CD8-positive, alpha-beta memory T cell (primary cell): ENCODE results near the gene ZCCHC2. TPM values are rescaled to one million over a fixed set of nuclear protein-coding genes. Genes with fewer than 3 reads are reported as not detected.
A peak's percentile ranks its signal among the peaks of the same experiment; 100 is the strongest.

Source experiments
- CTCF ChIA-PET: fragments of 350-600 bp; sonication (Branson Sonifier 250); formaldehyde crosslinking; loops from one replicate; lab custom pipeline; 2021; ENCODE audit warnings: antibody characterized with exemption; lab: Charles Lee
- POLR2A ChIA-PET: fragments of 350-600 bp; sonication (Branson Sonifier 250); formaldehyde crosslinking; loops from one replicate; lab custom pipeline; 2021; ENCODE audit warnings: antibody characterized with exemption; lab: Charles Lee
- DNase-seq, 5 donors: peaks; one replicate each; pipeline versions ENCODE4 v3.0.0 to v3.0.0-alpha.2; 2020 to 2022; ENCODE audit warnings: mixed read lengths in 1 of 5
- H3K27ac ChIP-seq: one replicate; pipeline ENCODE4 v1.7.0; 2013; ENCODE audit warnings: low read depth, mild to moderate bottlenecking, low read length, moderate library complexity
- H3K27me3 ChIP-seq: 2 replicates; pipeline ENCODE4 v1.7.0; 2013; ENCODE audit warnings: low read length, mild to moderate bottlenecking; ENCODE audit not compliant: insufficient read depth, poor library complexity, severe bottlenecking
- H3K36me3 ChIP-seq: 2 replicates; pipeline ENCODE4 v1.7.0; 2013; ENCODE audit warnings: mild to moderate bottlenecking, low read length, moderate library complexity; ENCODE audit not compliant: insufficient read depth
- H3K4me1 ChIP-seq: 2 replicates; pipeline ENCODE4 v1.7.0; 2013; ENCODE audit warnings: mild to moderate bottlenecking, low read length, moderate library complexity; ENCODE audit not compliant: insufficient read depth
- H3K4me3 ChIP-seq: 2 replicates; pipeline ENCODE4 v1.7.0; 2013; ENCODE audit warnings: mild to moderate bottlenecking, low read length
- H3K9me3 ChIP-seq: 2 replicates; pipeline ENCODE4 v1.7.0; 2013; ENCODE audit warnings: mild to moderate bottlenecking, low read length
- H3K27ac Mint-ChIP-seq, 8 donors: one replicate each; pipeline ENCODE4 v1.8.0; 2020 to 2021; ENCODE audit warnings: mixed read lengths in 8 of 8, mild to moderate bottlenecking in 6 of 8, inconsistent platforms in 3 of 8, moderate library complexity in 3 of 8
- H3K27me3 Mint-ChIP-seq, 2 donors: one replicate each; pipeline ENCODE4 v1.8.0; 2020 to 2021; ENCODE audit warnings: mixed read lengths in 2 of 2, mild to moderate bottlenecking in 1 of 2, moderate library complexity in 1 of 2
- H3K36me3 Mint-ChIP-seq, 3 donors: one replicate each; pipeline ENCODE4 v1.8.0; 2020 to 2021; ENCODE audit warnings: mixed read lengths in 3 of 3, inconsistent platforms in 1 of 3, mild to moderate bottlenecking in 1 of 3
- H3K4me1 Mint-ChIP-seq, 3 donors: one replicate each; pipeline ENCODE4 v1.8.0; 2020 to 2021; ENCODE audit warnings: mixed read lengths in 3 of 3, inconsistent platforms in 1 of 3, mild to moderate bottlenecking in 1 of 3
- H3K4me3 Mint-ChIP-seq, 7 donors: one replicate each; pipeline ENCODE4 v1.8.0; 2020 to 2021; ENCODE audit warnings: mixed read lengths in 7 of 7, mild to moderate bottlenecking in 6 of 7, moderate library complexity in 4 of 7, inconsistent platforms in 2 of 7
- H3K9me3 Mint-ChIP-seq, 5 donors: one replicate each; pipeline ENCODE4 v1.8.0; 2020 to 2022; ENCODE audit warnings: mixed read lengths in 5 of 5, mild to moderate bottlenecking in 3 of 5, moderate library complexity in 2 of 5, inconsistent platforms in 1 of 5
- polyA plus RNA-seq: library from polyadenylated mRNA; unstranded; fragments of 300-500 nt; fragmentation: Illumina TruSeq; gene quantifications from one replicate; pipeline ENCODE4 v1.2.3, GENCODE V29; 2021
- total RNA-seq, 2 experiments: library from RNA; stranded (reverse); gene quantifications; one replicate each; pipeline ENCODE4 v1.2.3, GENCODE V29; 2021

ZCCHC2 gene
- total and polyA plus RNA-seq, 3 experiments from 2014 or later = 2.9 to 37.9 (median 36.4) TPM

DNA sequence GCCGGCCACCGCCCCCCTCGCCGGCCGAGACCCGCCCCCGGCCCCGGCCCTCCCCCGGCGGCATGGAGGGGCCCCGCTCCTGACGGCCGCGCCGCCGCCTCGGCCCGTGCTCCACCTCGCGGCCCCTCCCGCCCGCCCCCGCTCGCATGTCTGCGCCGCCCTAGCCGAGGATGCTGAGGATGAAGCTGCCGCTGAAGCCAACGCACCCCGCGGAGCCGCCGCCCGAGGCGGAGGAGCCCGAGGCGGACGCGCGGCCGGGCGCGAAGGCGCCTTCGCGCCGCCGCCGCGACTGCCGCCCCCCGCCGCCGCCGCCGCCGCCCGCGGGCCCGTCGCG, 397 bp downstream of the ZCCHC2 start:
- Mint-ChIP-seq H3K27me3 (no peaks in the 10 kb centered on the region), H3K4me3 (peak overlapping the region in 3 of 7 donors; percentile 81 to 93 (median 90)), H3K4me1 (peaks cover 43 to 49% (median 49%) of the 10 kb centered on the region in 3 donors), H3K27ac (peak overlapping the region in 1 of 8 donors; percentile 92), H3K9me3 (no peaks in the 10 kb centered on the region), H3K36me3 (peaks cover 0 to 18% (median 0%) of the 10 kb centered on the region in 3 donors)
- Histone ChIP-seq H3K4me1 (peaks cover 29% of the 10 kb centered on the region), H3K27ac (peak overlapping the region; percentile 74), H3K4me3 (no peak overlapping the region), H3K9me3 (no peaks in the 10 kb centered on the region), H3K27me3 (no peaks in the 10 kb centered on the region), H3K36me3 (no peaks in the 10 kb centered on the region)
- ChIA-PET POLR2A (interaction anchor here (0.6 to 4.0 kb wide), 10 partner anchors 9 to 844 kb away, joined by 3 to 40 read pairs (median 5); partner anchors contain the start of genes KDSR and PHLPP1), CTCF (interaction anchor here (1.1 to 3.6 kb wide), 5 partner anchors 17 to 102 kb away, joined by 3 to 21 read pairs (median 4); no protein-coding TSS in a partner anchor)
- no peak for DNase-seq

DNA sequence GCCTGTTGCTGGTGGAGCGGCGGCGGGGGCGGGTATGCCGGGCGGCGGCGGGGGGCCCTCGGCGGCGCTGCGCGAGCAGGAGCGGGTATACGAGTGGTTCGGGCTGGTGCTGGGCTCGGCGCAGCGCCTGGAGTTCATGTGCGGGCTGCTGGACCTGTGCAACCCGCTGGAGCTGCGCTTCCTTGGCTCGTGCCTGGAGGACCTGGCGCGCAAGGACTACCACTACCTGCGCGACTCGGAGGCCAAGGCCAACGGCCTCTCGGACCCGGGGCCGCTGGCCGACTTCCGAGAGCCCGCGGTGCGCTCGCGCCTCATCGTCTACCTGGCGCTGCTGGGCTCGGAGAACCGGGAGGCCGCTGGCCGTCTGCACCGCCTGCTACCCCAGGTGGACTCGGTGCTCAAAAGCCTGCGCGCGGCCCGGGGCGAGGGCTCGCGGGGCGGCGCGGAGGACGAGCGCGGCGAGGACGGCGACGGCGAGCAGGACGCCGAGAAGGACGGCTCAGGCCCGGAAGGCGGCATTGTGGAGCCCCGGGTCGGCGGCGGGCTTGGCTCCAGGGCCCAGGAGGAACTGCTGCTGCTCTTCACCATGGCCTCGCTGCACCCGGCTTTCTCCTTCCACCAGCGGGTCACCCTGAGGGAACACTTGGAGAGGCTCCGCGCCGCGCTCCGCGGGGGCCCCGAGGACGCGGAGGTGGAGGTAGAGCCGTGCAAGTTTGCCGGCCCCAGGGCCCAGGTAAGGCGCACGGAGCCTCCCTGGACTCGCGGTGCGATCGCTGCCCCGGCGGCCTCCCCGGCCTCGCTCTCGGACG, 1.0 kb downstream of the ZCCHC2 start:
- Mint-ChIP-seq H3K36me3 (peaks cover 0 to 18% (median 0%) of the 10 kb centered on the region in 3 donors), H3K9me3 (no peaks in the 10 kb centered on the region), H3K4me3 (peak overlapping the region; percentile 91 to 98 (median 96)), H3K27ac (peak overlapping the region in 7 of 8 donors; percentile 35 to 99 (median 98)), H3K27me3 (no peaks in the 10 kb centered on the region), H3K4me1 (peaks cover 44 to 53% (median 49%) of the 10 kb centered on the region in 3 donors)
- no peaks in the 10 kb centered on the region for H3K36me3 ChIP-seq
- H3K27me3 ChIP-seq = no peaks in the 10 kb centered on the region
- POLR2A ChIA-PET = interaction anchor here (0.6 to 4.0 kb wide), 7 partner anchors 16 to 191 kb away, joined by 3 to 40 read pairs (median 5); partner anchors contain the start of gene PHLPP1
- H3K9me3 ChIP-seq = no peaks in the 10 kb centered on the region
- peak overlapping the region; percentile 81 for H3K4me3 ChIP-seq
- H3K4me1 ChIP-seq = peaks cover 29% of the 10 kb centered on the region
- DNase-seq = peak; percentile 32 to 76 (median 49)
- H3K27ac ChIP-seq = peak overlapping the region; percentile 81
- CTCF ChIA-PET = interaction anchor here (1.3 to 3.6 kb wide), 3 partner anchors 18 to 98 kb away, joined by 3 to 21 read pairs (median 7); no protein-coding TSS in a partner anchor

DNA sequence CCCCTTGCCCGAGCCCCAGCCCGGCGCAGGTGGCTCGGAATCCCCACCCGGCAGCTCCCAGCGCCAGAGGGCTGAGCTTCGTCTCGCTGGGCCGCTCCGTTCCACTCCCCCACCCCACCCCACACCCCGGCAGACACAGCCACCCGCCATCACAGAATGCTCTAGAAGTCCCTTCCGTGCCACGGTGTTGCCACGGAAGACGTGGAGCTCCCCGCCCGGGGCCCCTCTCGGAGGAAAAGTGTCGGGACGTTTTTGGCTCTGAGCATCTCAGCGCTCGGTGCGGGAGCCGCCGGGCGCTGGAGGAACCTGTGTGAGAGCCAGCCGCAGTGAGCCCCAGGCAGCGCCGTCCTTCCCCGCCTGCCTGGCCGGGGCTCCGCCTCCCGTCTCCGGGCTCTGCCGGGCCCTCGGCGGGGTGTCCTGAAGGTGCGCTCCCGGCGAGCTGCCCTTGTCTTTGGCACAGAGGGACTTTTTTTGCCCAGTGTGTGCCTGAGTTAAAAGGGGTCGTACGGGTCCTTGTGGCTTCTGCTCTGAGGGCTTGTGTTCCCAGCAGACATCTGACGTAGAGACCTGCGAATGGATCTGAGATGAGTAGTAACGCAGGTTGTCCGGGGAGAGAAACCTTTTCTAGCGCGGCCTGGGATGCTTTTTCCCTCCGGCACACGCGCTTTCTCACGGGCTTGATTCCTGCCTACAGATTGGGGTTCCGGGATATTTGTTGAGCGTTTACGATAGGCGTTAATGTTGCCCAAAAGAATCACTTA, 1.8 kb downstream of the ZCCHC2 start:
- peaks cover 50 to 60% (median 56%) of the 10 kb centered on the region in 3 donors for H3K4me1 Mint-ChIP-seq
- H3K36me3 Mint-ChIP-seq = peaks cover 0 to 19% (median 0%) of the 10 kb centered on the region in 3 donors
- no peaks in the 10 kb centered on the region for H3K9me3 Mint-ChIP-seq
- H3K27me3 Mint-ChIP-seq = no peaks in the 10 kb centered on the region
- Histone ChIP-seq H3K9me3 (no peaks in the 10 kb centered on the region), H3K4me3 (peak overlapping the region; percentile 81), H3K27me3 (no peaks in the 10 kb centered on the region), H3K27ac (peak overlapping the region; percentile 81), H3K4me1 (peaks cover 35% of the 10 kb centered on the region), H3K36me3 (no peaks in the 10 kb centered on the region)
- H3K27ac Mint-ChIP-seq = peak overlapping the region; percentile 93 to 99 (median 98)
- POLR2A ChIA-PET = interaction anchor here (0.7 to 4.0 kb wide), 4 partner anchors 13 to 794 kb away, joined by 3 to 40 read pairs (median 3); no protein-coding TSS in a partner anchor
- CTCF ChIA-PET = interaction anchor here (1.5 kb wide), 1 partner anchor 98 kb away, joined by 7 read pairs; no protein-coding TSS in a partner anchor
- DNase-seq = peak; percentile 49 to 75 (median 65)
- peak overlapping the region; percentile 91 to 98 (median 96) for H3K4me3 Mint-ChIP-seq

DNA sequence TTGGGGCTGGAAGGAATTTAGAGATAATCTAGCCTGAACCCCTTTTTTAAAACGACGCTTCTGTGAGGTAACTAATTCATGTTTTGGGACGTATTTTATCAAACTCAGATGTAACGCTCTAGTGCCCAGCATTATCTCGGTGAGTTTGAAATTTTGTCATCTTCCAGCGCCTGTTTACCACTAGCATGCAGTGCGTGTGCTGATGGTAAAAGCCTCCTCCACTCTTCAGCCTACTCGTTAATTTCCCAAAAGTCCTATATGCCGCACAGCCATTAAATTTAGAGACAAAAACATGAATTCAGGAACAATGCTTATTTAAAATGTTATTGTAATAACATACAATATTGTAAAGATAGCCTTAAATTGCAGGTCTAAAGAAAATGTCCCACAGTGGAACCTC, 2.8 kb downstream of the ZCCHC2 start:
- H3K36me3 Mint-ChIP-seq = peaks cover 0 to 20% (median 0%) of the 10 kb centered on the region in 3 donors
- H3K27ac Mint-ChIP-seq = peak overlapping the region; percentile 93 to 99 (median 98)
- POLR2A ChIA-PET = interaction anchor here (0.6 kb wide), 1 partner anchor 20 kb away, joined by 3 read pairs; no protein-coding TSS in a partner anchor
- Histone ChIP-seq H3K27ac (peak overlapping the region; percentile 81), H3K27me3 (no peaks in the 10 kb centered on the region), H3K4me1 (peaks cover 38% of the 10 kb centered on the region), H3K9me3 (no peaks in the 10 kb centered on the region), H3K36me3 (no peaks in the 10 kb centered on the region), H3K4me3 (peak overlapping the region; percentile 81)
- CTCF ChIA-PET = interaction anchor here (0.7 kb wide), 1 partner anchor 13 kb away, joined by 3 read pairs; no protein-coding TSS in a partner anchor
- peak overlapping the region; percentile 91 to 98 (median 96) for H3K4me3 Mint-ChIP-seq
- DNase-seq = no peak
- no peaks in the 10 kb centered on the region for H3K9me3 Mint-ChIP-seq
- peaks cover 54 to 65% (median 59%) of the 10 kb centered on the region in 3 donors for H3K4me1 Mint-ChIP-seq
- no peaks in the 10 kb centered on the region for H3K27me3 Mint-ChIP-seq

DNA sequence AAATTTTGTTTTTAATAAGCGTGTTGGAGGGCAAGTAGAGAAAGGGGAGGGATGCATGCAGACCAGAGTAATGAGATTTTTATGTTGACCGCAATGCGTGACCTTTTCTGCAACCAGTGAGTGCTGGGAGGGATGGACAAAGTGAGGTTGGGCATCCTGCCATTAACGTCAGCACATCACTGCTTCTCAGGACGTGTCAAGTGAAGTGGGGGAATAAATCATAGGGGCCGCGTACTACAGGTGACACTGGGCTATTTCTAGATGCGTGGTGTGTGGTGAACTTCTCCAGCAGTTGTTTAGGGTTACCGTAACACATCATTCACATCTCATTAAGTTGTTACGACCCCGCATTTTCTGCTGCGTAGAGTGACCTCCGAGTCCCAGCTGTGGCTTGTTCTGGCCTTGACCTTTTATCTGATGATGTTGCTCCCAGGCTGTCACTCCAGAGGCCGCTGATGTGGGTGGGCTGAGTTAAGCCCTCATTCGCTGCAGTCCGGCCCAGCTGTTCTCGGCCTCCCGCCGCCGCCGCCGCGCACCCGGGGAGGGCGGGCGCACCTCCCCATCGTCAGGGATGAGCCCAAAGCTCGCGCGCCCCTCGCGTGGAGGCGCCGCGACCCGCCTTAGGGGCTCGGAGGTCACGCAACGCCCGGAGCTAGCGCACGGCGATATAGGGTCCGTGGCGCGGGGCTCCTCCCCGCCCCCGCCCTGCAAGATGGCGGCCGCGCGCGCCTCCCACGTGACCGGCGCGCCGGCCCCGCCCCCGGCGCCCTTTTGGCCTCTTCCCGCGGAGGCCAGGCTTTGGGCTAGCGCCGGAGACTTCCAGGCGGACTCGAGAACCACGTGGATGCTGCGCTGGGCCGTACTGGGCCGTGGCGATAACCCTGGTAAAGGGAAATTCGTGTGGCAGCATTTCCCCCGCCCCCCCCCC, 3.5 kb downstream of the ZCCHC2 start:
- Histone ChIP-seq H3K27me3 (no peaks in the 10 kb centered on the region), H3K27ac (peak overlapping the region; percentile 81), H3K4me1 (peaks cover 38% of the 10 kb centered on the region), H3K36me3 (no peaks in the 10 kb centered on the region), H3K9me3 (no peaks in the 10 kb centered on the region), H3K4me3 (peak overlapping the region; percentile 81)
- peaks cover 0 to 20% (median 0%) of the 10 kb centered on the region in 3 donors for H3K36me3 Mint-ChIP-seq
- H3K27ac Mint-ChIP-seq = peak overlapping the region; percentile 93 to 99 (median 98)
- POLR2A ChIA-PET = interaction anchor here (0.6 to 1.2 kb wide), 6 partner anchors 8 to 339 kb away, joined by 3 to 5 read pairs (median 3); partner anchors contain the start of genes PIGN and RELCH
- peaks cover 54 to 63% (median 59%) of the 10 kb centered on the region in 3 donors for H3K4me1 Mint-ChIP-seq
- H3K9me3 Mint-ChIP-seq = no peaks in the 10 kb centered on the region
- DNase-seq = peak; percentile 57 to 79 (median 68)
- peak overlapping the region; percentile 91 to 98 (median 96) for H3K4me3 Mint-ChIP-seq
- no peaks in the 10 kb centered on the region for H3K27me3 Mint-ChIP-seq
- CTCF ChIA-PET = interaction anchor here (0.6 to 1.4 kb wide), 3 partner anchors 29 to 101 kb away, joined by 3 read pairs; no protein-coding TSS in a partner anchor

DNA sequence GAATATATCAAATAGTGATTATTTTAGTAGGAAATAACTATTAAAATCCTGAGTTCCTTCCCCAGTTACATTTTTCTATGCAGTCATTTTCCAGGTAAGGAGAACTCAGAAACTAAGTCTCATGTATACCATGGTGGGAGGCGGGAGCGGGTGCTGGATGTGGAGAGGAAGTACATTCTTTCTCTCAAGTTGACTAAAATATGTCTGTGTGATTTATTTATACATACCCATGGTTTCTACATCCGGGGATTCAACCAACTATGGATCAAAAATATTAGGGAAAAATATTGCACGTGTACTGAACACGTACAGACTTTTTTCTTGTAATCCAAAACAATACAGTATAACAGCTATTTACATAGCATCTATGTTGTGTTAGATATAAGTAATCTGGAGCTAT, 6.8 kb downstream of the ZCCHC2 start:
- Histone ChIP-seq H3K4me1 (peaks cover 40% of the 10 kb centered on the region), H3K4me3 (no peak overlapping the region), H3K27ac (no peak overlapping the region), H3K36me3 (no peaks in the 10 kb centered on the region), H3K27me3 (no peaks in the 10 kb centered on the region), H3K9me3 (no peaks in the 10 kb centered on the region)
- CTCF ChIA-PET = no interaction called here
- peaks cover 67 to 81% (median 76%) of the 10 kb centered on the region in 3 donors for H3K4me1 Mint-ChIP-seq
- peak overlapping the region in 2 of 7 donors; percentile 8 to 33 for H3K4me3 Mint-ChIP-seq
- peaks cover 0 to 19% (median 4%) of the 10 kb centered on the region in 3 donors for H3K36me3 Mint-ChIP-seq
- no peak for DNase-seq
- H3K27me3 Mint-ChIP-seq = peaks cover 0 to 2% of the 10 kb centered on the region in 2 donors
- POLR2A ChIA-PET = no interaction called here
- H3K9me3 Mint-ChIP-seq = no peaks in the 10 kb centered on the region
- peak overlapping the region in 2 of 8 donors; percentile 11 to 44 for H3K27ac Mint-ChIP-seq
